ENCODE data around the gene ABI2. TPM values are rescaled to one million over a fixed set of nuclear protein-coding genes. Genes with fewer than 3 reads are reported as not detected.

The ABI2 gene
- total RNA-seq, 1 experiment from 2014 or later: 75.6 TPM

- Histone ChIP-seq H3K9me3 (ENCODE audit: control insufficient read depth in 1 of 2, insufficient read depth in 1 of 2, low read depth in 1 of 2, low read length in 2 of 2) (no peaks in the 10 kb centered on the region), H3K27me3 (ENCODE audit: insufficient read depth, low read length) (no peaks in the 10 kb centered on the region), H3K27ac (ENCODE audit: low read depth, low read length) (no peak overlapping the region), H4K20me1 (ENCODE audit: insufficient read depth) (no peaks in the 10 kb centered on the region), H2AFZ (ENCODE audit: low read depth, low read length, poor library complexity, severe bottlenecking) (no peak overlapping the region), H3K36me3 (ENCODE audit: control insufficient read depth in 1 of 2, insufficient read depth in 2 of 2, low read length in 2 of 2) (peaks cover 2 to 12% of the 10 kb centered on the region in 2 experiments; a peak in 2 of 4 replicates), H3K4me1 (ENCODE audit: control insufficient read depth in 1 of 2, insufficient read depth in 2 of 2, low read length in 2 of 2) (no peaks in the 10 kb centered on the region), H3K4me2 (ENCODE audit: low read length) (no peak overlapping the region), H3K9me2 (ENCODE audit: insufficient read depth) (no peaks in the 10 kb centered on the region), H3K9ac (ENCODE audit: low read length) (no peak overlapping the region), H3K4me3 (replicated peaks in 1 of 2; ENCODE audit: low read depth in 1 of 2, low read length in 2 of 2) (no peak overlapping the region), H3K79me2 (ENCODE audit: insufficient read depth, low read length) (no peaks in the 10 kb centered on the region)
- intact Hi-C loops (cut with micrococcal nuclease): no loop called here
- ChIA-PET CTCF (no interaction called here), POLR2A (no interaction called here), RAD21 (ENCODE audit: low non-redundant PET in 1 of 2, low total read pairs in 2 of 2, uncharacterized antibody in 2 of 2, unreplicated experiment in 2 of 2) (no interaction called here)
- DNase-seq (ENCODE audit: low read depth, low spot score) (no peak), ATAC-seq (no peak)
- TF ChIP-seq POLR2AphosphoS5 (IDR thresholded peaks at IDR 0.05; ENCODE audit: low read depth, low read length) (no peak), MAX (IDR thresholded peaks at IDR 0.05) (no peak), SRF (IDR thresholded peaks at IDR 0.05; ENCODE audit: low read depth) (no peak), ZNF274 (IDR thresholded peaks at IDR 0.05; ENCODE audit: low read depth, low read length) (no peak), EGR1 (IDR thresholded peaks at IDR 0.05; ENCODE audit: low read depth) (no peak), FOSL1 (IDR thresholded peaks at IDR 0.05; ENCODE audit: low read depth) (no peak), RAD21 (IDR thresholded peaks at IDR 0.05; ENCODE audit: low read depth) (no peak), TCF7L2 (IDR thresholded peaks at IDR 0.05; ENCODE audit: borderline replicate concordance, extremely low read depth, insufficient read depth, insufficient read length) (no peak), POLR2A (IDR thresholded peaks at IDR 0.05; ENCODE audit: borderline replicate concordance, extremely low read depth, insufficient read depth, insufficient read length) (no peak), EZH2 (IDR thresholded peaks at IDR 0.05) (no peak), ZBTB33 (IDR thresholded peaks at IDR 0.05; ENCODE audit: extremely low read depth, insufficient replicate concordance, low read length) (no peak), CTCF (IDR thresholded peaks at IDR 0.05 in 2 of 3, conservative IDR thresholded peaks at IDR 0.05 in 1 of 3; ENCODE audit: borderline replicate concordance in 1 of 3, insufficient read depth in 1 of 3, low read depth in 2 of 3, low read length in 2 of 3) (no peak), JUND (IDR thresholded peaks at IDR 0.05) (no peak), SP1 (IDR thresholded peaks at IDR 0.05; ENCODE audit: low read depth) (no peak), CBX3 (IDR thresholded peaks at IDR 0.05; ENCODE audit: low read depth) (no peak)
- TF ChIP-seq, protein P1, sequence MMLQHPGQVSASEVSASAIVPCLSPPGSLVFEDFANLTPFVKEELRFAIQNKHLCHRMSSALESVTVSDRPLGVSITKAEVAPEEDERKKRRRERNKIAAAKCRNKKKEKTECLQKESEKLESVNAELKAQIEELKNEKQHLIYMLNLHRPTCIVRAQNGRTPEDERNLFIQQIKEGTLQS (IDR thresholded peaks at IDR 0.05): no peak
- TF ChIP-seq, protein P2, sequence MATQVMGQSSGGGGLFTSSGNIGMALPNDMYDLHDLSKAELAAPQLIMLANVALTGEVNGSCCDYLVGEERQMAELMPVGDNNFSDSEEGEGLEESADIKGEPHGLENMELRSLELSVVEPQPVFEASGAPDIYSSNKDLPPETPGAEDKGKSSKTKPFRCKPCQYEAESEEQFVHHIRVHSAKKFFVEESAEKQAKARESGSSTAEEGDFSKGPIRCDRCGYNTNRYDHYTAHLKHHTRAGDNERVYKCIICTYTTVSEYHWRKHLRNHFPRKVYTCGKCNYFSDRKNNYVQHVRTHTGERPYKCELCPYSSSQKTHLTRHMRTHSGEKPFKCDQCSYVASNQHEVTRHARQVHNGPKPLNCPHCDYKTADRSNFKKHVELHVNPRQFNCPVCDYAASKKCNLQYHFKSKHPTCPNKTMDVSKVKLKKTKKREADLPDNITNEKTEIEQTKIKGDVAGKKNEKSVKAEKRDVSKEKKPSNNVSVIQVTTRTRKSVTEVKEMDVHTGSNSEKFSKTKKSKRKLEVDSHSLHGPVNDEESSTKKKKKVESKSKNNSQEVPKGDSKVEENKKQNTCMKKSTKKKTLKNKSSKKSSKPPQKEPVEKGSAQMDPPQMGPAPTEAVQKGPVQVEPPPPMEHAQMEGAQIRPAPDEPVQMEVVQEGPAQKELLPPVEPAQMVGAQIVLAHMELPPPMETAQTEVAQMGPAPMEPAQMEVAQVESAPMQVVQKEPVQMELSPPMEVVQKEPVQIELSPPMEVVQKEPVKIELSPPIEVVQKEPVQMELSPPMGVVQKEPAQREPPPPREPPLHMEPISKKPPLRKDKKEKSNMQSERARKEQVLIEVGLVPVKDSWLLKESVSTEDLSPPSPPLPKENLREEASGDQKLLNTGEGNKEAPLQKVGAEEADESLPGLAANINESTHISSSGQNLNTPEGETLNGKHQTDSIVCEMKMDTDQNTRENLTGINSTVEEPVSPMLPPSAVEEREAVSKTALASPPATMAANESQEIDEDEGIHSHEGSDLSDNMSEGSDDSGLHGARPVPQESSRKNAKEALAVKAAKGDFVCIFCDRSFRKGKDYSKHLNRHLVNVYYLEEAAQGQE (IDR thresholded peaks at IDR 0.05; ENCODE audit: low read depth): no peak
- BruUV-seq (replicated peaks): no TSS peak
Observed at GRCh38 chr2:203441463-203441862, 113.3 kb downstream of the ABI2 start.

Measured in HCT116 (cell line).